Kidney (tissue), 14 donors: ENCODE data around the gene CDC42EP1. TPM values are rescaled to one million over a fixed set of nuclear protein-coding genes. Genes with fewer than 3 reads are reported as not detected.

Experiments used
- DNase-seq, 5 donors: peaks; one replicate each; pipeline ENCODE4 v3.0.0-alpha.2; 2013 to 2020
- FAIRE-seq: peaks from 2 replicates; lab custom pipeline; 2012; peaks lifted over from hg19 to GRCh38; lab: Jason Lieb, UNC
- H3K27ac ChIP-seq, 2 donors: one replicate each; pipeline ENCODE4 v1.7.0; 2013; ENCODE audit warnings: low read depth in 2 of 2, low read length in 2 of 2, inconsistent platforms in 1 of 2
- H3K27me3 ChIP-seq: one replicate; pipeline ENCODE4 v1.7.1; 2013; ENCODE audit warnings: low read length, inconsistent platforms; ENCODE audit not compliant: control insufficient read depth, insufficient read depth
- H3K36me3 ChIP-seq, 3 donors: one replicate each; pipeline versions ENCODE4 v1.7.0 to v1.7.1; 2013; ENCODE audit warnings: low read length in 3 of 3, control low read depth in 1 of 3, inconsistent platforms in 1 of 3; ENCODE audit not compliant: insufficient read depth in 3 of 3, control insufficient read depth in 2 of 3
- H3K4me1 ChIP-seq, 3 donors: one replicate each; pipeline versions ENCODE4 v1.7.0 to v1.7.1; 2013; ENCODE audit warnings: low read length in 3 of 3, inconsistent platforms in 1 of 3, low read depth in 1 of 3; ENCODE audit not compliant: control insufficient read depth in 2 of 3, insufficient read depth in 2 of 3
- H3K4me3 ChIP-seq, 3 donors: one replicate each; pipeline versions ENCODE4 v1.7.0 to v1.8.1; 2013; ENCODE audit warnings: low read length in 3 of 3, control low read depth in 1 of 3, inconsistent platforms in 1 of 3
- H3K9ac ChIP-seq, 3 donors: one replicate each; pipeline versions ENCODE4 v1.7.0 to v1.7.1; 2013; ENCODE audit warnings: low read length in 3 of 3, control low read depth in 1 of 3, inconsistent platforms in 1 of 3
- H3K9me3 ChIP-seq, 3 donors: one replicate each; pipeline versions ENCODE4 v1.7.0 to v1.7.1; 2013; ENCODE audit warnings: low read length in 3 of 3, control low read depth in 1 of 3, inconsistent platforms in 1 of 3; ENCODE audit not compliant: control insufficient read depth in 2 of 3, insufficient read depth in 1 of 3
- intact Hi-C: fragments of 100-400 bp; cut with DNase I; formaldehyde crosslinking; loops from one replicate; pipeline ENCODE4 v1.11.1; 2022
- polyA plus RNA-seq: library from polyadenylated mRNA; stranded (reverse); fragments of 350-450 nt; fragmentation: Illumina TruSeq; extraction: RNeasy Lipid Tissue Mini Kit (QIAGEN cat#74804); gene quantifications from one replicate; pipeline ENCODE4 v1.2.3, GENCODE V29; 2014; ENCODE audit warnings: low read depth, low replicate concordance; ENCODE audit not compliant: insufficient read depth
- total RNA-seq: library from RNA; stranded (reverse); fragmentation: NEBNext Ultra II Directional; extraction: Animal tissue kit (Norgen Biotek cat#: 25700); gene quantifications from one replicate; pipeline ENCODE4 v1.2.1, GENCODE V29; 2021
- TF ChIP-seq, protein P1 (sequence below): IDR thresholded peaks from 3 replicates; pipeline ENCODE4 v1.5.1; 2012; ENCODE audit warnings: mild to moderate bottlenecking, moderate library complexity, borderline replicate concordance; ENCODE audit not compliant: insufficient read depth; ENCODE audit errors: extremely low read depth
- donor health status: control.
- donor health status: control.
- donor health status: control.
- donor health status: control.
- donor health status: control.
- donor health status: DM: yes; HTN: yes; CAD: no.
- donor health status: Normal renal cell carcinoma (clear cell type).

CDC42EP1 gene
- total and polyA plus RNA-seq, 2 donors from 2014 or later: 29.5 to 68.5 TPM

- no peak for FAIRE-seq
- Histone ChIP-seq H3K36me3 (peaks cover 2 to 17% (median 12%) of the 10 kb centered on the region in 3 donors), H3K9me3 (no peaks in the 10 kb centered on the region), H3K4me3 (no peak overlapping the region), H3K4me1 (no peaks in the 10 kb centered on the region), H3K27ac (no peak overlapping the region), H3K9ac (no peak overlapping the region), H3K27me3 (no peaks in the 10 kb centered on the region)
- no peak for DNase-seq
- TF ChIP-seq, protein P1, sequence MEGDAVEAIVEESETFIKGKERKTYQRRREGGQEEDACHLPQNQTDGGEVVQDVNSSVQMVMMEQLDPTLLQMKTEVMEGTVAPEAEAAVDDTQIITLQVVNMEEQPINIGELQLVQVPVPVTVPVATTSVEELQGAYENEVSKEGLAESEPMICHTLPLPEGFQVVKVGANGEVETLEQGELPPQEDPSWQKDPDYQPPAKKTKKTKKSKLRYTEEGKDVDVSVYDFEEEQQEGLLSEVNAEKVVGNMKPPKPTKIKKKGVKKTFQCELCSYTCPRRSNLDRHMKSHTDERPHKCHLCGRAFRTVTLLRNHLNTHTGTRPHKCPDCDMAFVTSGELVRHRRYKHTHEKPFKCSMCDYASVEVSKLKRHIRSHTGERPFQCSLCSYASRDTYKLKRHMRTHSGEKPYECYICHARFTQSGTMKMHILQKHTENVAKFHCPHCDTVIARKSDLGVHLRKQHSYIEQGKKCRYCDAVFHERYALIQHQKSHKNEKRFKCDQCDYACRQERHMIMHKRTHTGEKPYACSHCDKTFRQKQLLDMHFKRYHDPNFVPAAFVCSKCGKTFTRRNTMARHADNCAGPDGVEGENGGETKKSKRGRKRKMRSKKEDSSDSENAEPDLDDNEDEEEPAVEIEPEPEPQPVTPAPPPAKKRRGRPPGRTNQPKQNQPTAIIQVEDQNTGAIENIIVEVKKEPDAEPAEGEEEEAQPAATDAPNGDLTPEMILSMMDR: no peak
- intact Hi-C loops: no loop called here
Observed at GRCh38 chr22:37616201-37617083, 56.2 kb downstream of the CDC42EP1 start.

DNA sequence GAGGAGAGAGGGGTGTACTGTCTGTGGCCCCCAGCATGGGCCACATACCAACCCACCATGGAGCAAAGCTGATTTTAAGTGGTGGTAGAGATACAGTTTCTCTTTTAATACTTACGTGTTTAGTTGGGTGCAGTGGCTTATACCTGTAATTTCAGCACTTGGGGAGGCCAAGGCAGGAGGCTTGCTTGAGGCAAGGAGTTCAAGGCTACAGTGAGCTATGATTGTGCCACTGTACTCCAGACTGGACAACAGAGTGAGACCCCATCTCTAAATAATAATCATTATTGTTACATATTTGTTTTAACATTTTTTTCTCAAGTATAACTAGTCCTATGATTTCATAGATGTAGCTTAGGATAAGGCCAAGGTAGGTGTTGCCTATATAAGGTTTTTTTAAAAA lies 57.2 kb downstream of the CDC42EP1 start:
- intact Hi-C loops: no loop called here
- H3K9ac ChIP-seq: no peak overlapping the region
- FAIRE-seq (no peak), DNase-seq (no peak)
- no peaks in the 10 kb centered on the region for H3K27me3 ChIP-seq
- no peaks in the 10 kb centered on the region for H3K9me3 ChIP-seq
- H3K4me3 ChIP-seq: no peak overlapping the region
- peaks cover 2 to 17% (median 12%) of the 10 kb centered on the region in 3 donors for H3K36me3 ChIP-seq
- no peaks in the 10 kb centered on the region for H3K4me1 ChIP-seq
- TF ChIP-seq, protein P1: no peak
- H3K27ac ChIP-seq: no peak overlapping the region

DNA sequence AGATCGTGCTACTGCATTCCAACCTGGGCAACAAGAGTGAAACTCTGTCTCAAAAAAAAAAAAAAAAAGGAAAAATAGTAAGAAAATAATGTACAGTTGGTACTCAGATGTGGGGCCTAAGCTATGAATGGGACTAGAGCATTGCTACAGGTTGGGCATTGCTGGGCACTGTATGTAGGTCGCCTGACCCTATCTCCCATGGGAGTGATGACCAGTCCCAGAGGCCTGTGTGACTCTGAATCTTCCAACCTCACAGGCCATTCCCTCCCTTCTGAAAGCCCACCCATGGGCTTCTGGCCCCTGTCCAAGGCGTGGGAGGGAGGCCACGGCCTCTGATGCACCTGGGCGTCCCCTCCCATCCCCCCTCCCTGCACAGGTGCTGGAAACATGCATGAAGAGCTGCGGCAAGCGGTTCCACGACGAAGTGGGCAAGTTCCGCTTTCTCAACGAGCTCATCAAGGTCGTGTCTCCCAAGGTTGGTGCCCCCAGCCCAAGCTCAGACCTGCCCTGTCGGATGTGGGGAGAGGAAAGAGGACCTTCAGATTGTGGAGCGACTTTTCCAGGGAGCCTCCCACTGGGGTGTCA lies 57.9 kb downstream of the CDC42EP1 start:
- intact Hi-C loops: no loop called here
- Histone ChIP-seq H3K9ac (no peak overlapping the region), H3K27me3 (no peaks in the 10 kb centered on the region), H3K27ac (no peak overlapping the region), H3K4me3 (no peak overlapping the region), H3K4me1 (no peaks in the 10 kb centered on the region), H3K9me3 (no peaks in the 10 kb centered on the region), H3K36me3 (peaks cover 2 to 17% (median 12%) of the 10 kb centered on the region in 3 donors)
- no peak for DNase-seq
- TF ChIP-seq, protein P1: no peak
- FAIRE-seq: no peak
